ENCODE results near the gene FYTTD1.
"Not testable (repeated sequence)": the region's sequence is repeated elsewhere in the genome, so short reads cannot be mapped to it uniquely, and the experiment has no call there.

Gene FYTTD1, protein sequence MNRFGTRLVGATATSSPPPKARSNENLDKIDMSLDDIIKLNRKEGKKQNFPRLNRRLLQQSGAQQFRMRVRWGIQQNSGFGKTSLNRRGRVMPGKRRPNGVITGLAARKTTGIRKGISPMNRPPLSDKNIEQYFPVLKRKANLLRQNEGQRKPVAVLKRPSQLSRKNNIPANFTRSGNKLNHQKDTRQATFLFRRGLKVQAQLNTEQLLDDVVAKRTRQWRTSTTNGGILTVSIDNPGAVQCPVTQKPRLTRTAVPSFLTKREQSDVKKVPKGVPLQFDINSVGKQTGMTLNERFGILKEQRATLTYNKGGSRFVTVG

GRCh38 chr3:197749601-197750395 is at the start of gene FYTTD1:
Gene FYTTD1 (plus strand): TSS chr3:197749883. CDS start chr3:197749972, 89 bp downstream.
- peak; percentile 96 for DNase-seq

DNA sequence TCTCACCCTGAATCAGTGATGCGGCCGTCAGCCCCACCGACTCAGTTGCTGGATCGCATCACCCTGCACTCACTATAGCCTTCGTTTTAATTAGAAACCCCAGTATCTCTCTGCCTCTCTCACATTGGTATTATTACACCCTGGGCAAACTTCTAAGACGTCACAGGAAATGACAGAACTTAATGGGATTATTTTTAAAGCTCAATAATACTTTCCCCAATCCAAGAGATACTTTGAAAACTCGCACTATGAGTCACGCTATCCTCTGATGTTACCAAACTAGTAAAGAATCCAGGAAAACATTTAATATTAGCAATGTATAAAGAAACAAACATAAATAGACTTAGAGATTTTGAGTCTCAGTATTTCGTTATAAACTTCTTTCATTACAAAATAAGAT is 49.6 kb upstream of the FYTTD1 start:
- DNase-seq: no peak

DNA sequence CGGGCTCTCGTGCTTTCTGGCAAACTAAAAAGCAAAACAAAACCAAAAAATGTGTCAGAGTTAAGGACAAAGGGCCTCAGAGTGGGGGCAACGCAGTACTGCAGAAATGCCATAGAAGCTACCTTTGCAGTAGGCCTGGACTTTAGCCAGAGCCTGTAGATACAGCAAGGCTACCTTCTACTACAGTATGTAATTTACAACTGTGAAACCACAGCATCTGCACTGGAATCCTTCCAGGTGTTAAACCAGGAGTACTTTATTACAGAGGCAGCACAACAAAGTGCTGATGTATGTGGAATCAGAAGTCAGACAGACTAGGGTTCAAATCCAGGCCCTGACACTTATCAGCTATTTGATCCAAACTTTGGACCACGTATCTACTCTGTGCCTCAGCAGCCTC is 47.8 kb upstream of the FYTTD1 start:
- DNase-seq: peak; percentile 99

- no peak for DNase-seq
Observed at GRCh38 chr3:197706658-197707057, 43.0 kb upstream of the FYTTD1 start.

DNA sequence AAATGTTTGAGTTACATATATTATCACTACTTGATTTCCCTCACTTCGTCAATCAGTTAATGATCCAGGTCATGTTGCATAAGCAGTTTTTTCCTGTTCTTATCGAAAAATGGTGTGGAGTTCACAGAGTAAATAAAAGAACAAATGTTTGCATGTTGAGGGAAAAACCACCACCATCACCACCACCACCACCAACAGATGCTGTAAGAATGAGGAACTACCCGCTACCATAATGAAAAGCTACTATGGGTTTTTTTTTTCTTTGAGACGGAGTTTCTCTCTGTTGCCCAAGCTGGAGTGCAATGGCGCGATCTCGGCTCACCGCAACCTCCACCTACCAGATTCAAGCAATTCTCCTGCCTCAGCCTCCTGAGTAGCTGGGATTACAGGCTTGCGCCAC is 40.5 kb upstream of the FYTTD1 start:
- no peak for DNase-seq

GRCh38 chr3:197710965-197711364 is 38.7 kb upstream of the FYTTD1 start:
- not testable (repeated sequence) for DNase-seq

GRCh38 chr3:197711973-197712707 is 37.5 kb upstream of the FYTTD1 start:
- peak; percentile 96 for DNase-seq

DNA sequence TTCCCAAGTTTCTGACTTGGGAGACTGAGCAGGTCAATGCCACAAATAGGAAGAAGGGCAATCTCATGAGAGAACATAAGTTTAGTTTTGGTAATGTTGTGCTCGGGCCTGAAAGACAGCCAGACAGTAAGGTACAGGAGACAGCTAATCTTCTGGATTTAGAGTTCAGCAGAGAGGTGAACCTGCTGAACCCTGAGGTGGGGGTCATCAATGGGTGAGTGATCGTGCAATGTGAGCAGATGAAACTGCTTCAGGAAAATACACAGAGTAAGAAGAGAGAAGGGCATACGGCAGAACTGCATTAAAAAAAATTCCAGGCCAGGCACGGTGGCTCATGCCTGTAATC is 36.2 kb upstream of the FYTTD1 start:
- DNase-seq: peak; percentile 26

GRCh38 chr3:197714251-197714650 is 35.4 kb upstream of the FYTTD1 start:
- no peak for DNase-seq

GRCh38 chr3:197718891-197719290 is 30.8 kb upstream of the FYTTD1 start:
- DNase-seq: no peak

GRCh38 chr3:197720694-197721093 is 29.0 kb upstream of the FYTTD1 start:
- DNase-seq: no peak

DNA sequence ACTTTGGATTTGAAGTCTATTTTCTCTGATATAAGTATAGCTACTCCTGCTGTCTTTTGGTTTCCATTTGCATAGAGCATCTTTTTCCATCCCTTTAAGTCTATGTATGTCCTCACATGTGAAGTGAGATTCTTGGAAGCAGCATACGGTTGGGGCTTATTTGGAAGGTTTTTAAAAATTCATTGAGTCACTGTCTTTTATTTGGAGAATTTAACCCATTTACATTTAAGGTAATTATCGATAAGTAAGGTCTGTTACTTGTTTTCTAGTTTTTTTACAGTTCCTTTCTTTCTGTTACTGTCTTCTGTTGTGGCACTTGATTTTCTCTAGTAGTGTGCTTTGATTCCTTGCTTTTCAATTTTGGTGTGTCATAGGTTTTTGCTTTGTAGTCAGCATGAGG is 26.9 kb upstream of the FYTTD1 start:
- no peak for DNase-seq

GRCh38 chr3:197727878-197728277 is 21.8 kb upstream of the FYTTD1 start:
- DNase-seq: not testable (repeated sequence)

- DNase-seq: no peak
Observed at GRCh38 chr3:197728487-197728886, 21.2 kb upstream of the FYTTD1 start.

DNA sequence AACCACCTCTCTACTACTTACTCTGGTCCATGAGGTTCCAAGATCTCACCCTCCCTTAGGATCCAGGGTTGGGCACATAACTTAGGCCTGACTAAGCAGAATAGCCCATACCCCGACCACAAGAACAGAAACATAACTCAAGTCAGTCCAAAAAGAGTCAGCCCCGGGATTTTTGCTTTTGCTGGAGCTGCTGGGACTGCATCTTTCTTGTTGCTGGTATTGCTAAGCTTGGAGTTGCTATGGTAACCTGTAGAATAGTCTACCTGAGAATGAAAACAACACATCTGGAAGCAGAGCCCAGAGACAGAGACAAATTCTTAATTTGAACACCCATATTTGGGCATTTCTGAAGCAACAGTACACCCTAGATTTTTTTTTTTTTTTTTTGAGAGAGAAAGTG is 19.5 kb upstream of the FYTTD1 start:
- DNase-seq: peak; percentile 77

- DNase-seq: not testable (repeated sequence)
Observed at GRCh38 chr3:197730770-197731169, 18.9 kb upstream of the FYTTD1 start.

DNA sequence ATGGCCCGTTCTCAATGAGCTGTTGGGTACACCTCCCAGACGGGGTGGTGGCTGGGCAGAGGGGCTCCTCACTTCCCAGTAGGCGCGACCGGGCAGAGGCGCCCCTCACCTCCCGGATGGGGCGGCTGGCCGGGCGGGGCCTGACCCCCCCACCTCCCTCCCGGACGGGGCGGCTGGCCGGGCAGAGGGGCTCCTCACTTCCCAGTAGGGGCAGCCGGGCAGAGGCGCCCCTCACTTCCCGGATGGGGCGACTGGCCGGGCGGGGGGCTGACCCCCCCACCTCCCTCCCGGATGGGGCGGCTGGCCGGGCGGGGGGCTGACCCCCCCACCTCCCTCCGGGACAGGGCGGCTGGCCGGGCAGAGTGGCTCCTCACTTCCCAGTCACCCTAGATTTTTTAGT is 18.2 kb upstream of the FYTTD1 start:
- not testable (repeated sequence) for DNase-seq

DNA sequence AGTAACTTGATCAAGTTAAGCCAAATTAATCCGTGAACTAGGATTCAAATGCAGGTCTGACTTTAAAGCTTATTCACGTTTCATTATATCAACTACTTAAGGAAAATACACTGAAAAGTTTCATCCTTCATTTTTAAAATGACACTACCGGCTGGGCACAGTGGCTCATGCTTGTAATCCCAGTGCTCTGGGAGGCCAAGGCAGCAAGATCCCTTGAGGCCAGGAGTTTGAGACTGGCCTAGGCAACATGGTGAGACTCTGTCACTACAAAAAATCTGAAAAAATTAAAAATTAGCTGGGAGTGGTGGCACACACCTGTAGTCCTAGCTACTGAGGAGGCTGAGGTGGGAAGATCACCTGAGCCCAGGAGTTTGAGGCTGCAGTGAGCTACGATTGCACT is 16.6 kb upstream of the FYTTD1 start:
- no peak for DNase-seq

- DNase-seq: peak; percentile 84
Observed at GRCh38 chr3:197734667-197735318, 14.9 kb upstream of the FYTTD1 start.

DNA sequence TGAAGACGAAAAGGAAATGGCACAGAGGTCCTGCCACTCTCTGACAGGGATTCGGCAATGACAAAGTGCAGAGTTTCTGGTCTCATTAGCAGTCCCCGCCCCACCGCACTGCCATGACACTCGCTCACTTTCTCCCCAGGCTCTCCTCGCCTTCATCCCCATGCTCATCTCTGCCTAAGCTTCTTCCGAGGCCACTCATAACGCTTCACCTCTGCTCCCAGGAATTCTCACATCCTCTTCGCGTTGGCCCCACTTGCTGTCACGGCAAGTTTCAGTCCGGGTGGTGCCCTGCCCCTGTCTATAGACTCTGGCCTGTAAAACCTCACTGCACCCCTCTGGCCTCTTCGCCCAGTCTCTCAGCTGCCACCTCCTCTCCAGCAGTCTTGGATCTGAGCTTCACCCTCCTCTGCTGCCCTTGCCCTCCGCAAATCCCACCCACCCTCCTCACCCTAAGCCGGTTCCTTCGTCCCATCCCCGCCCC is 13.6 kb upstream of the FYTTD1 start:
- peak; percentile 86 for DNase-seq

- peak; percentile 98 for DNase-seq
Observed at GRCh38 chr3:197736491-197737318, 13.0 kb upstream of the FYTTD1 start, which contains the start of gene RUBCN. Gene RUBCN (minus strand): TSS chr3:197736904. CDS start chr3:197736719, 185 bp downstream.

GRCh38 chr3:197737319-197737649 is 12.4 kb upstream of the FYTTD1 start:
- no peak for DNase-seq
